NCI-H446 (cell line): Measurements from ENCODE around the gene ZP2.
"Not testable (repeated sequence)": the region's sequence is repeated elsewhere in the genome, so short reads cannot be mapped to it uniquely, and the experiment has no call there.

ENCODE experiments used
- DNase-seq, 2 experiments: peaks; one replicate each; lab custom pipeline; 2025; lab: John Stamatoyannopoulos, UW

Gene ZP2

DNA sequence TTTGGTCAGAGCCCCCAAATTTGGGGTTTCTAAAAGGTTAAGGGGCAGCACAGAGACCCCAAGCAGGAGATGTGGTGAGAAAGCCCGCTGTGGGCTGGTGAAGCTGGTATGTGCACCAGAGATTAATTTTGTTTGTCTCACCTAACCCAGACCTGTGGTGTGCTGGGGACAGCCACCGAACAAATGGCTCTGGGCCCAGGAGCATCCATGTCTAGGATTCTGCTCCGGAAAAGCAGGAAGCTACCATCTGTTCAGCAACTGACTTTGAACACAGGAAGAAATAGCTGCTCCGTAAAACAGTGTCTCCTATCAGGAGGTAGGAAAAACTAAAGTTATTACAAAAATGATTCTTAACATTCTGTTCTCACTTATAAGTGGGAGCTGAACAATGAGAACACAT, 2.7 kb upstream of the ZP2 start:
- no peak for DNase-seq

DNA sequence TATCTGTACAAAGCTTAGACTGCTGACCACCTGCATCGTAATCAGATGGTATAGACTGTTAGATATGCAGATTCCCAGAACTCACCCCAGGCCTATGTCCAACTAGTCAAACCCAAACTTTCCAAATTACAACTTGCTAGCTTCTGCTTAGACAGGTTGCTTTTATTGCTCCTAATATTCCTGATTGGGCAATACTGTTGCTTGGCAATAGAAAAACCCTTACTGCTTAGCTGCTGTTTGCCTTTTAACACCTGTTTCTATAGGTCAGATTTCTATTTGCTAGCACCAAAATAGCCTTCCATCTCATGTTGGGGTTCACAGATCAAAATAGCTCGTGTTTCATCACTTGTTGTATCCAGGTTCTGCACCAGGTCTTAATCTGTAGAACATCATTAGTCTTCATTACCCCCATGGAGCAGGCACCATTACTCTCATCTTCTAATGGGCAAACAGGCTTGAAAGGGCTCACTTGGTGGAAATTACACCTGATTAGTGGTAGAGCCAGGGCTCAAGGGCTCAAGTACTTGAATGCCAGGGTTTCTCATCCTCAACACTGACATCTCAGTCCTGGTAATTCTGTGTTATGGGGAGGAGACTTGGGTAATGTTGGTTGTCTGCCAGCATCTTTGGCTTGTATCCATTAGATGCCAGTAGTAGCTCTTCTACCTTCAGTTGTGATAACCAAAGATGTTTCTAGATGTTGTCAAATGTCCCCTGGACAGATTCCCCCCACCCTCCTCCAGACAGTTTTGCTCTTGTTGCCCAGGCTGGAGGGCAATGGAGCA, 2.7 kb downstream of the ZP2 start:
- no peak for DNase-seq

DNA sequence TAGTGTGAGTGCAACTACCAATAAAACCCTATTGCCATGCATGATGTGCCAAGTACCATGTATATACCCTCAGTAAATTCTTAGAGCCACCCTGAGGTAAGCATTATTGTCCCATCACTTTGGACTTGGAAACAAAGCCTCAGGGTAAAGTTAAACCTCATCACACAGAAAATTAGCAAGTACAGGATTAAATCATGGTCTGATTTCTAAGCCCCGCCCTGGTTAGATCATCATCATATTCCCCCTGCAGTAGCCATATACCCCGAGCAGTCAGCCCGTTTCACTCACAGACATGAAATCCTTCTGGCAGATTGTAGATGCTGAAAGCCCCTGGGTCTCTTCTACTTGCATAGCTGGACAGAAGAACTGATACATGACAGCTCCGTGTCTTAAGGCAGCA, 4.8 kb downstream of the ZP2 start:
- DNase-seq: no peak

DNA sequence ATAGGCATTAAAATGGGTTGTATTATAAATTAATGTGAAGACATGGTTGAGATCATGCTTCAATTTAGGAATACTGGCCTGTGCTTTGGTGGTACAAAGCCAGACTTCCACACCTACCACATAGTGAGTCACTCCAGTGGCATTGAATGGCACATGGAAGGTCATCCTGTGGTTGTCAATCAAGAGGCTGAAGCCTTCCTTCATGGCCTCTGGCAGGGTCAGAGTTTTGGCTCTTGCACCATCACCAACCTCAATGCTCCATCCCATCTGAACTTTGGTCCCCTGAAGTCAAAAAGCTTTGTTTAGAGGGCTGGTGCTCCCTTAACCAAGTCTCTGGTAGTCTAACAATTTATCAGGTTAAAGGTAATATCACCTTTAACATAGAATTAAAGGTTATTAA, 6.1 kb downstream of the ZP2 start:
- DNase-seq: no peak

DNA sequence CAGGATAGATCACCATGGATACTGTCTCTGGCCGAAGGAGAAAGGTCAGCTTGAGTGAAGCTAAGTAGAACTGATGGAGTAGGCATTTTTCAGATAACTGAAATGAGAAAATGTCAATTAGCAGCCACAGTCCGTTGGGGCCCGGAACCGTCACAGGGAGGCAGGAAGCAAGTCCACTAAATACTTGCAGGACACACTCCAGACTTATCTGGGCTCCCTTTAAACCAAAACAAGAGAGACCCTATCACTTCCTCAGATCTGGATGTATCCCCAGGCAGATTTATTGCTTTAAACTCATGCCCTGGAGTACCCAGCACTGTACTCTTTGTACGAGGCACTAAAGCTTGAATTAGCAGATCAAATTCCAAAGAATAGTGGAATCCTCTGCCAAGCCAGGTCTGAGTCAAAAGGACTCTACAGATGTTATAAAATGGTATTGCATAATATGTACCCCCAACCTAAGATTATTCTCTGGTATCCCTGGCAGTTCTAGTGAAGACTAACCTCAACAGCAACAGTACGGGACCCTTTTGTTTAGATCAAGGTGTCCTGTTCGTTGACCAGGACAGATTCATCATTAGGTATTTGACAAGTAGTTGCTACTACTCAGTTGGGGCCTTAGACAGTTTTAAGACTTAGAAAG, 8.1 kb downstream of the ZP2 start:
- DNase-seq: no peak

DNA sequence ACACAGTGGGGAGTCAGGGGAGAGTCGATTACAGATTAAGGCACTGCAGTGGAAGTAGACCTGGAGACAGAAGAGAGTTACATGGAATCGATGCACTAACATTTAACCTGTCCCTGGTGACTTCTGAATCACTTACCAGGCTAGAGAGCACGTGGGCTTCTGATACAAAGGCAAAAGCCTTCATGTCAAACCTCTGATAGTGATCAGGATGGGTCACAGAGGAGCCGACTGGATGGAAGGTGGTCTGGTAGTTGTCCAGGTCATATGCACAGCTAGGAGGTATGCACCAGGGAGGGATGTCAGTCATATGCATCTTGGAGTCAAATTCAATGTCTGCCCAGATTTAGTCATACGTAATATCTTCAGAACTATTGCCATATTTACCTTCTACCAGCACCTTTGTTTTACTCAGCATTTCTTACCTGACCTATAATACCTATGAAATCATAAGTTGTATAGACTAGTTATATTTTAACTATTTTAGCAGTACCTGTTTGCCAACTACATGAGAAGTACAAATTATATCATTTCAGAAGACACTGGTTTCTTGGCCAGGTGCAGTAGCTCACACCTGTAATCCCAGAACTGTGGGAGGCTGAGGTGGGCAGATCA, 11.7 kb downstream of the ZP2 start:
- no peak for DNase-seq

DNA sequence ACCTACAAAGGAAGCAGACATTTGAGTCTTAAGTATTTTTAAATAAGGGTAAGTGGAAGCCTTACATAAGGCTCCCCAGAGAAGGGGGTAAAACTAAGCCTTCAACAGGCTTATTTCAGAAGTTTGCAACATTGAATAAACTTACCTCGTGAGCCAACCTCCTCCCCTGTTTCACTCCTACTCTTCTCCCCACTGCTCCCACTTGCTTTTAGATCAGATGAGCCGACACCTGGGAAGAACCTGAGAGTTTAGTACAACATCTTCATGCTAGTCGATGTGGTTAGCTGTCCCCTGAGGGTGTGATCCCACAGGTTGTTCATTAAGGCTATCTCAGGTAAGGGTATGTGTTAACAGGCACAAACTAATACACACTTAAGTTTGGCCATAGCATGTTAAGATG, 13.8 kb downstream of the ZP2 start:
- no peak for DNase-seq

DNA sequence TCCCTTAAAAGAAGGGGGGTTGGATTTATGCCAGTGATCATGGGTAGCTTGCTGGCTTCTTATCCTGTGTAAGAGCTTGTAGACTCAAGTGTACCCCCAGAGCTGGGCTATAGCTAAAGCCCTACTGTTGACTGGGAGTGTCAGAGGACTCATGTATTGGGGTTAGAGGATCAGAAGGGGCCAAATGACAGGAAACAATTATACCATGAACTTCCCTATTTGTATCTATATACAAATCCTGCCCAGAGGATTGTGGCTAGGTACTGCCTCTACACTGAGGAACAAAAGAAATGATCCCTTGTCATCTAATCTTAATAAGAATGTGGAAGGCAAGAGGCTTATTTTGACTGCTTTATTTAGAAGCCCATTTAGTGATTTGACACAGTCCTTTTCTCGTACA, 14.3 kb downstream of the ZP2 start:
- DNase-seq: no peak

DNA sequence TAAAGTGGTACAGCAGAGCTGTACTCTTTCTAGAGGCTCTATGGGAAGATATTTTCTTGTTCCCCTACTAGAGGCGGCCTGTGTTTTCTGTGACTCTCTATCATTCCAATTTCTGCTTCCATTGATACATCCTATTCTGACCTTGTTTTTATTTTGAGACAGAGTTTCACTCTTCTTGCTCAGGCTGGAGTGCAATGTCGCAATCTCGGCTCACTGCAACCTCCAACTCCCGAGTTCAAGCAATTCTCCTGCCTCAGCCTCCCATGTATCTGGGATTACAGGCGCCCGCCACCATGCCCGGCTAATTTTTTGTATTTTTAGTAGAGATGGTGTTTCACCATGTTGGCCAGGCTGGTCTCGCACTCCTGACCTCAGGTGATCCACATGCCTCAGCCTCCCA, 16.0 kb downstream of the ZP2 start:
- not testable (repeated sequence) for DNase-seq

DNA sequence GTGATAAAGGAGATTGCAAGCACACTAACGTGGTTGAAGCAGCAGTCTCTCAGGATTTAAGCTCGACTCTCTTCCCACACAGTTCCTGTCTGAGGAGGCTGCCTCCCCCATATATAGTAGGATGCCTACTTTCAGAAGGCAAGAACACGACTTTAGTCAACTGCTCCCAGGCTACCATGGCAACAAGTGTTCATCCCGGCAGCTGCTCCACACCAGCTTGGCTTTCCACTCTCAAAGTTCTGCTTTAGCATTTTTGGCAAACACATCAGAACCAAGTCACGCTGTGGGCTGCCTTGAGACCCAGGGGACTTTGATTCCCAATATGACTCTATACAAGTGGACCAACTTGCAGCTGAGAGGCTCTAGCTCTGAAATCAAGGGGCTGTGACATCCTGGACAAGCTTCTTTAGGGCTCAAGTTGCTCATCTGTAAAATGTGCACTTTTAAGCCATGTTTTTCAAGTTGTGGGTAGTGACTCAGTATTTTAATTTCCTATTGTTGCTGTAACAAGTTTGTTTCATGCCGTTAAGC, 16.5 kb downstream of the ZP2 start:
- no peak for DNase-seq

DNA sequence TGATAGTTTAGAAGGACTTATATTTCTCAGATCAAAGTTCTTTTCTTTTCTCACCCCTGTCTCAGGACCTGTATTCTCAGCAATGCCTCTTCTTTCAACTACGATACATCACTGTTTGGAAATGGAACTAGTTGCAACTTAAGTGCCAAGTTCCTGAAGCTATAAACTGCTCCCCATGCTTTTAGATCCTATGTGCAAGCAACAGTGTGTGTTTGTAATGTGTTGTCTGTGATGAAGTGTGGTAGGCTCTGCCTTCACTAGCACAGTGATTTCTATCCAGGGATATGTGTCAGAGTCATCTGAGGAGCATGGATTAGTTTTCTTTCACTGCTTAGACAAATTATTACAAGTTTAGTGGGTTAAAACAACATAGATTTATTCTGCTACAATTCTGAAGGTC, 18.4 kb downstream of the ZP2 start:
- DNase-seq: no peak

DNA sequence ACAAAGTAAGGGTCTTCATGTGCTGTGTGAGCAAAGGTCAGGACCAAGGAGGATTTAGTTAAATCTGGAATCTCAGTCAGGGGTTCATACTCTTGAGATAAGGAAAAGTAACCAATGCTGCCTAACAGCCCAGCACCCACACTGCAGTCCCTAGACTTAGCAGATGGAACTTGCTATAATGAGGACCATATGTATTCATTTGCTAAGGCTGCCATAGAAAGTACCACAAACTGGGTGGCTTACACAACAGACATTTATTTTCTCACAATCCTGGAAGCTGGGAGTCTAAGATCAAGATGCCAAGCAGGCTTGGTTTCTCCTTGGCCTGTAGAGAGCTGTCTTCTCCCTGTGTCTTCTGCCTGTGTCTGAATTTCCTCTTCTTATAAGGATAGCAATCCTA, 20.8 kb downstream of the ZP2 start:
- DNase-seq: no peak

DNA sequence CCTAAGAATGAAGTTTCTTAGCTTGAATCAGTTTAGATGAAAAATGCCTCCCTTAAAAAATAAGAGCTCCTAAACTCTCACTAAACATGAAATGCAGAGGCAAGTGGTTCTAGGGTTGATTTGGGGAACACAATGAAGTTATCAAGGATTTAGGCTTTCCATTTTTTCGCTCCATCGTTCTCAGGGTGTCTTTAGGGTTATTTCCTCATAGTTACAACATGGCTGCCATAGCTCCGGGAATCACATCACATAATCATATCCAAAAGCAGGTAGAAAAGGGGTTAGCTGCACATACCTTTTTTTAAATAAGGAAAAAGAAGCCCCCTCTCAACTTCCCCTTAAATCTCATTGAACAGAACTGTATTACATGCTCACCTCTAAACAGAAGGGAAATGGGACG, 21.4 kb downstream of the ZP2 start:
- no peak for DNase-seq

DNA sequence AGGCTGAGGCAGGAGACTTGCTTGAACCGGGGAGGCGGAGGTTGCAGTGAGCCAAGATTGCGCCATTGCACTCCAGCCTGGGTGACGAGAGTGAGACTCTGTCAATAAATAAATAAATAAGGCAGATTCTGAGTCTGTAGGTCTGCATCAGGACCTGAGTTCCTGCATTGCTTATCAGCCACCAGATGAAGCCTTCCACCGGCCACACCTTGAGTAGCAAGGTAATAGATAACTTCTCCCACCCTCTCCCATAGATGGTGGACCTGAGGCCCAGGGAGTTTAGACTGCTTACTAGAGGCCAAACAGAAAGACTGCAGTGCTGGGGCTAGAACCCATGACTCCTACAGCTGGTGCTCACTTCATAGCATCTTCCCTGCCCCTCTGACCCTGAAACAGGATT, 22.1 kb downstream of the ZP2 start:
- DNase-seq: no peak

DNA sequence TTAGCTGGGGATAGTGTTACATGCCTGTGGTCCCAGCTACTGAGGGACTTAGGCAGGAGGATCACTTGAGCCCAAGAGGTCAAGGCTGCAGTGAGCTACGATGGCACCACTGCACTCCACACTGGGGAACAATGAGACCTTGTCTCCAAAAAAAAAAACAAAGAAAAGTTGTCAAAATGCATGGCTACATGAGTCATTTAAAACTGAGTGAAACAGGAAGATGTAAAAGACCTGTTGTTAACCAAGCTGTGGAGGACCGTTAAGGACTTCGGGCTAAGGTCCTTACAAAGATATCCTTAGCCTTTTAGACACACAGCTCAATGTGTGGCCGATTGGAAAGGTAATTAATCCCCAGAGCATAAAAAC, 25.1 kb downstream of the ZP2 start:
- DNase-seq: no peak

DNA sequence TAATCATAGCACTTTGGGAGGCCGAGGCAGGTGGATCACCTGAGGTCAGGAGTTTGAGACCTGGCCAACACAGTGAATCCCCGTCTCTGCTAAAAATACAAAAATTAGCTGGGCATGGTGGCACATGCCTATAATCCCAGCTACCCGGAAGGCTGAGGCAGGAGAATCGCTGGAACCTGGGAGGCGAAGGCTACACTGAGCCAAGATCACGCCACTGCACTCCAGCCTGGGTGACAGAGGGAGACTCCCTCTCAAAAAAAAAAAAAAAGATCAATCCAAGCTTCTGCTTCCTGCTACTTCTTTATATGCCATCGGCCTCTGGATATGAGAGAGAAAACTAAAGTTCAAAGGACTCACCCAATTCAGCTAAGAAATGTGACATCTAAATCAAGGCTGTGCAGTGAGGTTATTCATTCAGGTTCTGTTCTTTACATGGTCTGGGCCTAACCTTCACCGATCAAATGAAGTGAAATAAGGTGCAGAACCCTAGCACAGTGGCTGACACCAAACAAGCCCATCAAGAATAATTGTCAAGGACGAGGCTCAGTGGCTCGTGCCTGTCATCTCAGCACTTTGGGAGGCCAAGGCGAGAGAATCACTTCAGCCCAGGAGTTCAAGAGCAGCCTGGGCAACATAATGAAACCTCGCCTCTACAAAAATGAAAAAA, 25.6 kb downstream of the ZP2 start:
- no peak for DNase-seq

DNA sequence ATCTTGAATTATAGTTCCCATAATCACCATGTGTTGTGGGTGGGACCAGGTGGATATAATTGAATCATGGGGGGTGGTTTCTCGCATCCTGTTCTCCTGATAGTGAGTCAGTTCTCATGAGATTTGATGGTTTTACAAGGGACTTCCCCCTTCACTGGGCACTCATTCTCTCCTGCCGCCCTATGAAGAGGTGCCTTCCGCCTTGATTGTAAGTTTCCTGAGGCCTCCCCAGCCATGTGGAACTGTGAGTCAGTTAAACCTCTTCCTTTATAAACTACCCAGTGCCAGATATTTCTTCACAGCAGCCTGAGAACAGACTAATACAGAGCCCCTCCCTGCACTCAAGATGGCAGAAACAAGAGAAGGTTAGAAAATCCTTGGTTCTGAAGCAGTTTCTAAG, 26.5 kb downstream of the ZP2 start:
- no peak for DNase-seq

DNA sequence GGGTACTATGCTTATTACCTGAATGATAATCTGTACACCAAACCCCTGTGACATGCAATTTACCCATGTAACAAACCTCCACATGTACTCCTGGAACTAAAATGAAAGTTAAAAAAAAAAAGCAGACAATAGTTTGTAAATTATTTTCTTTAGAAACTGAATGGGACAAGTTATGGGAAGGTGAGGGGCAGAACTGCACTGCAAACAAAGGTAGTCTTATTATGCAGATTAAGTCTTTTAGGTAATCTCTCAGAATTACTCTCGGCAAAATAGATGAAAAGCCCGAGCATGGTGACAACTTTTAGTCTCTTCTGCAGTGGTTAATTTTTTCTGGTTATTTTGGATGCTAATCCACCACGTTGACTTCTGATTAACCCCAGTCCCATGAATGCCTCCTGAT, 27.4 kb downstream of the ZP2 start:
- DNase-seq: no peak

DNA sequence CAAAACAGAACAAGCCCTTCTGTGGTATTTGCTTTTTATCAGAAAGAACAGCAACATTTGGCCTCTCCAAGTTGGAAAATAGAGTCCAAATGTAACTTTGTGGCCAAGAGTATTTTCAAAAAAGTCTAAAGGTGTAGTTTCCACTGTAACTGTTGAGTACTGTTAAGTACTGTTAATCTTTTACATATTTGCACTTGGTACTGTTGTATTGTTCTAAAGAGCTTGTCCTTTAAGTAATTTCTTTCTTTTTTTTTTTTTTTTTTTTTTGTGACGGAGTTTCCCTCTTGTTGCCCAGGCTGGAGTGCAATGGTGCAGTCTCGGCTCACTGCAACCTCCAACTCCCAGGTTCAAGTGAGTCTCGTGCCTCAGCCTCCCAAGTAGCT, 31.4 kb downstream of the ZP2 start:
- no peak for DNase-seq

DNA sequence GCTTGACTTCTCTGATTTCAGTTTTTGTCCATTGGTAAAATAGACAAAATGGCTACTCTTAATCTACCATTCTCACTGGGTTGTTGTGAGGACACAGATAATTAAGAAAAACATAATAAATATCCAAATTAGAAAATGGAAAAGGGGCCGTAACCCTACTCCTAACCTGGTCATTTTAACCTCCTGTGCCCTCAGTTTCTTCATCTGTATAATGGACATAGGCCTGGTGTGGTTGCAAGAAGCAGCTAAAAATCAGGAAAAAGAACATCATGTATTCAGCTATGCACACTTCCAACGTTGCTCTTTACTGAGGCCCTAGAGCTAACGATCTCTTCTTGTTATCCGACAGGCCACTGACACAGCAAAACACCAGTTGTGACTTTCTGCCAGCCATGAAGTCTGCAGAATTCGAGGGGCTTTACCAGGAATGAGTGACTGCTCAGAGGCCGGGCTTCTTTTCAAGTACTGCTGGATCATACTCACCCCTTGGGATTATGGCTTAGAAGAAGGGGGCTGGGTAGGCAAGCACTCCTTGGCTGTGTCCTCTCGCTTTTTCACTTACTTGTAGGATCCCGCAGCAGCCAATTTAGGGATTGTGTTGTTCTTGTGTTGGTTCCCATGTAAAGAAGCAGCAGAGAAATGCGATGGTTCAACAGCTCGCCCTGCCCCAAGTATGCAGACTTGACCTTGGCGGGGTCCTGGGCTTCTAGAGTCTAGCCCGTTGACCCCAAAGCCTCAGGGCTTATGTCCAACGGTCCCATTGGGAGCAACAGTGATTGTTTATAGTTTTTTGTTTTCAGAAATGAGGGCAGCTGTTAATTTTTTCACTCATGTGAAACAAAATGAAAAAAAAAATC, 32.0 kb downstream of the ZP2 start:
- no peak for DNase-seq

DNA sequence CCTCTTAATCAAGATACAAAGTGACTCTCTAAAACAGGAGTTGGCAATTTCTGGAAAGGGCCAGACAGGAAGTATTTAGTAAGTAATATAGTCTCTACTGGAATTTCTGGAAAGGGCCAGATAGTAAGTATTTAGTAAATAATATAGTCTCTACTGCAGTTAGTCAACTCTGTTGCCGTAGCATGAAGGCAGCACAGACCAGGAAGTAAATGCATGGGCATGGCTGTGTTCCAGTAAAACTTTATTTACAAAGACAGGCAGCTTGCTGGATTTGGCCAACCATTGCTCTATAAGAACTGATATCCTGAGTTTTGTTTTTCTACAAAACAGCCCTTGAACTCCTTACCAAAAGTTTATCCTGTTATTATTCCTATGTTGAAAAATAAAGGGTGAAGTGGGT, 36.0 kb downstream of the ZP2 start:
- DNase-seq: no peak

DNA sequence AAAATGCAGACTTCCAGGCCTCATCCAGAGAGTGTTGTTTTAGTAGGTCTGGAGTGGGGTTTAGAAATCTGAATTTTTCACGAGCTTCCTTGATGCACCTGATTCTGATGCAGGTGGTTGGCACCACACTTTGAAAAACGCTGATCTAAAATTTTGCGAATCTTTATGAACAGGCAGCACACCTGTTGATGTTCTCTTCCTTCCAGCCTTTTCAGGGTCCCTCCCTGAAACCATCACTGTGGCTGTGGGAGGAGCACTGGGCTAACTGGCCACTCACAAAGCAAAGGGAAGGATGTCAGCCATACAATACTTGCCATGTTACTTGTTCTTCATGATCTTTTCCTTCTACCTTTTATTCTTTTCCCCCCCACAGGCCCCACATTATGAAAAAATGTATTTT, 38.7 kb downstream of the ZP2 start:
- DNase-seq: no peak
